DND-41 (cell line): Measurements from ENCODE around the gene WDPCP.

Experiments
- CTCF ChIP-seq: IDR thresholded peaks from 2 replicates; pipeline ENCODE4 v1.5.1; 2012; ENCODE audit warnings: borderline replicate concordance, low read length, moderate library complexity, mild to moderate bottlenecking; ENCODE audit not compliant: poor library complexity, severe bottlenecking; ENCODE audit errors: extremely low read depth
- EZH2 ChIP-seq: IDR thresholded peaks from 3 replicates; pipeline ENCODE4 v1.6.1; 2012; ENCODE audit warnings: borderline replicate concordance, low read depth, mild to moderate bottlenecking, moderate library complexity, low read length, inconsistent platforms; ENCODE audit not compliant: severe bottlenecking

DNA sequence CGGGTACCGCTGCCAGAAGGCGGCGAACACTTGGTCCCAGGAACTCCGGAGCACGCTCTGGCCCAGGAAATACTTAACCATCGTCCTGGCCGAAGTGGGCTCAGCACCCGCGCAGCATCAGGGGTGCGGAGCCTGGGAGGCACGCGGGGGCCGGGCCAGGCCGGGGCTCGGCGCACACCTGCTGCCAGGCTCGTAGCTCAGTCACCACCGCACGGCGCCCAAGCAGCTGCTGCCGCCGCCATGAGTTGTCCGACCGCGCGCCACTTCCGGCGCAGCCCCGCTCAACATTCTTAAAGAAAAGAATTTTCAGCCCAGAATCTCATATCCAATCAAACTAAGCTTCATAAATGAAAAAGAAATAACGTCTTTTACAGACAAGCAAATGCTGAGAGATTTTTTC is 34.5 kb upstream of the WDPCP start:
- no peak for TF ChIP-seq CTCF
- TF ChIP-seq EZH2 = no peak
